PFSK-1 (cell line): Measurements from ENCODE around the gene CHRNA1.

Experiments
- TAF1 ChIP-seq: IDR thresholded peaks from 2 replicates; pipeline ENCODE4 v1.6.1; 2012; ENCODE audit warnings: low read length, control low read depth, borderline replicate concordance; ENCODE audit not compliant: insufficient read depth
- TF ChIP-seq, protein P1 (sequence below), 2 experiments: IDR thresholded peaks; 2 replicates each; pipeline versions ENCODE4 v1.6.1 to v1.8.0; 2011 to 2012; ENCODE audit warnings: low read depth in 2 of 2, low read length in 2 of 2, control low read depth in 1 of 2, inconsistent platforms in 1 of 2, mild to moderate bottlenecking in 1 of 2, moderate library complexity in 1 of 2; ENCODE audit not compliant: insufficient read depth in 1 of 2

DNA sequence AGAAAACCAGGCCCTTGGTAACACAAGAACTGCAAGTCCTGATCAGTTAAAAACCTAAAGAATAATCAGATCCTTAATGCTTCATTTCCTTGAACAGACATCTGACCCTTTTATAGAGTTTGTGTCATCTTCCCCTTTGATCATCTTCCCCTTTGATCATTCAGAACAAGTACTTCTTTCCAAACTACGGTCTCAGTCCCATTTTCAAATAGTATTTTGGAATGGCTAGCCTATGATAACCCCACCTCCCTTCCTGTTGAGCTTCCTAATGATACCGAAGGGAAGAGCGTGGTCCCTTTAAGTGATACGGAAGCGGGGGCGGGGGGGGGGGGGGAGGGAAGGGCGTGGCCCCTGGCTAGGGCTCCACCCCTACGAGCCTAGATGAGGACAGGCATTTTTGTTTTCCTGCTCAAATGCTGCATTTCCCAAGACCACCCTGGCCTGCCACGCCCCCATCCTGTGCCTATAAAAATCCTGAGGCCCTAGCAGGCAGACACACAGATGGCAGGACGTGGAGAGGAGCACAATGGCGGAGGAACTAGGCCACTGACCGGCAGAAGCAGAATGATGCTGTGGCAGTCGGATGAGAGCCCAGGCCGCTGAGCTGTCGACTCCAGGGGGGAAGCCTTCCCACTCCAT lies 24.1 kb upstream of the CHRNA1 start:
- TF ChIP-seq TAF1: no peak
- TF ChIP-seq, protein P1, sequence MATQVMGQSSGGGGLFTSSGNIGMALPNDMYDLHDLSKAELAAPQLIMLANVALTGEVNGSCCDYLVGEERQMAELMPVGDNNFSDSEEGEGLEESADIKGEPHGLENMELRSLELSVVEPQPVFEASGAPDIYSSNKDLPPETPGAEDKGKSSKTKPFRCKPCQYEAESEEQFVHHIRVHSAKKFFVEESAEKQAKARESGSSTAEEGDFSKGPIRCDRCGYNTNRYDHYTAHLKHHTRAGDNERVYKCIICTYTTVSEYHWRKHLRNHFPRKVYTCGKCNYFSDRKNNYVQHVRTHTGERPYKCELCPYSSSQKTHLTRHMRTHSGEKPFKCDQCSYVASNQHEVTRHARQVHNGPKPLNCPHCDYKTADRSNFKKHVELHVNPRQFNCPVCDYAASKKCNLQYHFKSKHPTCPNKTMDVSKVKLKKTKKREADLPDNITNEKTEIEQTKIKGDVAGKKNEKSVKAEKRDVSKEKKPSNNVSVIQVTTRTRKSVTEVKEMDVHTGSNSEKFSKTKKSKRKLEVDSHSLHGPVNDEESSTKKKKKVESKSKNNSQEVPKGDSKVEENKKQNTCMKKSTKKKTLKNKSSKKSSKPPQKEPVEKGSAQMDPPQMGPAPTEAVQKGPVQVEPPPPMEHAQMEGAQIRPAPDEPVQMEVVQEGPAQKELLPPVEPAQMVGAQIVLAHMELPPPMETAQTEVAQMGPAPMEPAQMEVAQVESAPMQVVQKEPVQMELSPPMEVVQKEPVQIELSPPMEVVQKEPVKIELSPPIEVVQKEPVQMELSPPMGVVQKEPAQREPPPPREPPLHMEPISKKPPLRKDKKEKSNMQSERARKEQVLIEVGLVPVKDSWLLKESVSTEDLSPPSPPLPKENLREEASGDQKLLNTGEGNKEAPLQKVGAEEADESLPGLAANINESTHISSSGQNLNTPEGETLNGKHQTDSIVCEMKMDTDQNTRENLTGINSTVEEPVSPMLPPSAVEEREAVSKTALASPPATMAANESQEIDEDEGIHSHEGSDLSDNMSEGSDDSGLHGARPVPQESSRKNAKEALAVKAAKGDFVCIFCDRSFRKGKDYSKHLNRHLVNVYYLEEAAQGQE (IDR thresholded peaks at IDR 0.05; ENCODE audit: insufficient read depth in 1 of 2, low read depth in 2 of 2, low read length in 2 of 2): no peak
